ENCODE measurements around the gene MAP3K3. TPM values are rescaled to one million over a fixed set of nuclear protein-coding genes. Genes with fewer than 3 reads are reported as not detected.

The MAP3K3 gene
- total RNA-seq, 2 donors from 2014 or later: 13.4 to 15.5 TPM

- Histone ChIP-seq H3K36me3 (no peaks in the 10 kb centered on the region), H3K9ac (ENCODE audit: low read depth in 2 of 2, low read length in 2 of 2) (no peak overlapping the region), H3K9me3 (no peaks in the 10 kb centered on the region), H3K4me1 (no peaks in the 10 kb centered on the region), H3K27ac (no peak overlapping the region), H3K4me3 (no peak overlapping the region), H3K27me3 (peaks cover 6% of the 10 kb centered on the region)
- no peak for DNase-seq
- intact Hi-C loops (cut with DNase I): loop anchor here (10.0 kb wide), 1 partner anchor 279 kb away; no protein-coding TSS in a partner anchor
- no peak for TF ChIP-seq CTCF (IDR thresholded peaks at IDR 0.05)
These were observed 81.5 kb downstream of the MAP3K3 start for GRCh38 chr17:63703556-63704258.

GRCh38 chr17:63704259-63704576 is 82.0 kb downstream of the MAP3K3 start:
- no peak overlapping the region for H3K4me3 ChIP-seq
- H3K27me3 ChIP-seq: peaks cover under 1% of the 10 kb centered on the region
- TF ChIP-seq CTCF (IDR thresholded peaks at IDR 0.05): no peak
- no peaks in the 10 kb centered on the region for H3K4me1 ChIP-seq
- no peak overlapping the region for H3K9ac ChIP-seq (ENCODE audit: low read depth in 2 of 2, low read length in 2 of 2)
- no peak for DNase-seq
- H3K27ac ChIP-seq: no peak overlapping the region
- intact Hi-C loops (cut with DNase I): loop anchor here (10.0 kb wide), 1 partner anchor 279 kb away; no protein-coding TSS in a partner anchor
- no peaks in the 10 kb centered on the region for H3K36me3 ChIP-seq
- H3K9me3 ChIP-seq: no peaks in the 10 kb centered on the region

- Histone ChIP-seq H3K9me3 (no peaks in the 10 kb centered on the region), H3K4me3 (no peak overlapping the region), H3K27me3 (no peaks in the 10 kb centered on the region), H3K9ac (ENCODE audit: low read depth in 2 of 2, low read length in 2 of 2) (no peak overlapping the region), H3K36me3 (no peaks in the 10 kb centered on the region), H3K27ac (no peak overlapping the region), H3K4me1 (no peaks in the 10 kb centered on the region)
- no peak for DNase-seq
- no peak for TF ChIP-seq CTCF (IDR thresholded peaks at IDR 0.05)
- intact Hi-C loops (cut with DNase I): loop anchor here (10.0 kb wide), 1 partner anchor 280 kb away; no protein-coding TSS in a partner anchor
These were observed 82.6 kb downstream of the MAP3K3 start for GRCh38 chr17:63704836-63705235.

GRCh38 chr17:63705657-63706056 is 83.4 kb downstream of the MAP3K3 start:
- intact Hi-C loops (cut with DNase I): loop anchor here (10.0 kb wide), 1 partner anchor 281 kb away; no protein-coding TSS in a partner anchor
- no peak overlapping the region for H3K27ac ChIP-seq

GRCh38 chr17:63706336-63707082 is 84.3 kb downstream of the MAP3K3 start:
- Histone ChIP-seq H3K9me3 (no peaks in the 10 kb centered on the region), H3K4me1 (no peaks in the 10 kb centered on the region), H3K4me3 (no peak overlapping the region), H3K36me3 (no peaks in the 10 kb centered on the region), H3K27me3 (no peaks in the 10 kb centered on the region), H3K27ac (no peak overlapping the region), H3K9ac (ENCODE audit: low read depth in 2 of 2, low read length in 2 of 2) (no peak overlapping the region)
- intact Hi-C loops (cut with DNase I): loop anchor here (10.0 kb wide), 1 partner anchor 282 kb away; no protein-coding TSS in a partner anchor
- DNase-seq: no peak
- no peak for TF ChIP-seq CTCF (IDR thresholded peaks at IDR 0.05)

More at GRCh38 chr17:63705657-63706056, 83.4 kb downstream of the MAP3K3 start:
- Histone ChIP-seq H3K27me3 (no peaks in the 10 kb centered on the region), H3K4me1 (no peaks in the 10 kb centered on the region), H3K4me3 (no peak overlapping the region), H3K9ac (ENCODE audit: low read depth in 2 of 2, low read length in 2 of 2) (no peak overlapping the region), H3K9me3 (no peaks in the 10 kb centered on the region), H3K36me3 (no peaks in the 10 kb centered on the region)
- no peak for TF ChIP-seq CTCF (IDR thresholded peaks at IDR 0.05)
- DNase-seq: no peak

Data from colonic mucosa (tissue), 4 donors.